Ovary (tissue), 9 donors: ENCODE results near the gene CER1. TPM values are rescaled to one million over a fixed set of nuclear protein-coding genes. Genes with fewer than 3 reads are reported as not detected.

ENCODE experiments used
- DNase-seq, 5 donors: peaks; one replicate each; pipeline ENCODE4 v3.0.0-alpha.2; 2019 to 2020
- H3K27ac ChIP-seq, 2 donors: fragments of 200-600 bp; one replicate each; pipeline versions ENCODE4 v1.5.1 to v1.8.0; 2019 to 2022
- H3K27me3 ChIP-seq: fragments of 200-600 bp; one replicate; pipeline ENCODE4 v1.8.0; 2022
- H3K36me3 ChIP-seq: fragments of 200-600 bp; sonication (generic); one replicate; pipeline ENCODE4 v1.5.1; 2019
- H3K4me1 ChIP-seq: one replicate; pipeline ENCODE4 v1.8.1; 2013; ENCODE audit warnings: mild to moderate bottlenecking, moderate library complexity; ENCODE audit not compliant: insufficient read depth
- H3K4me3 ChIP-seq: fragments of 200-600 bp; sonication (generic); one replicate; pipeline ENCODE4 v1.5.1; 2017
- H3K9me3 ChIP-seq, 2 donors: fragments of 200-600 bp in 1 of 2; sonication (generic) in 1 of 2; one replicate each; pipeline versions ENCODE4 v1.5.1 to v1.8.1; 2013 to 2019; ENCODE audit warnings: mild to moderate bottlenecking in 1 of 2, moderate library complexity in 1 of 2
- EP300 ChIP-seq: sonication (generic); formaldehyde crosslinking; IDR thresholded peaks from one replicate; pipeline ENCODE4 v1.6.1; 2017; ENCODE audit warnings: antibody characterized with exemption
- POLR2A ChIP-seq: fragments of 450-650 bp; IDR thresholded peaks from one replicate; pipeline ENCODE4 v1.6.1; 2017; ENCODE audit warnings: antibody characterized with exemption, mild to moderate bottlenecking, moderate library complexity
- WGBS, 3 donors: extraction: QIAGEN DNeasy Blood & Tissue Kit in 1 of 3; methylation state at CpG; one replicate each; pipeline versions ENCODE4 v1.1.5 to v1.1.7; 2013 to 2017; 5-methylcytosine and 5-hydroxymethylcytosine counted together
- intact Hi-C, 4 donors: fragments of 100-400 bp; cut with DNase I; formaldehyde crosslinking; loops; one replicate each; pipeline versions ENCODE4 v1.11.0 to v1.15.1; 2022 to 2023
- polyA plus RNA-seq, 2 donors: library from polyadenylated mRNA; stranded (reverse); fragments of 200-250 nt in 1 of 2; fragments of 350-450 nt in 1 of 2; fragmentation: Illumina TruSeq in 1 of 2; extraction: RNeasy Lipid Tissue Mini Kit (QIAGEN cat#74804) in 1 of 2; gene quantifications; one replicate each; pipeline ENCODE4 v1.2.3, GENCODE V29; 2013 to 2014
- total RNA-seq, 7 donors: library from RNA; depleted of rRNA in 2 of 7; stranded (reverse); fragments of >200 nt in 2 of 7; fragmentation: NEBNext Ultra II Directional in 3 of 7; extraction: Animal tissue kit (Norgen Biotek cat#: 25700) in 3 of 7; gene quantifications; one replicate each; pipeline versions ENCODE4 v1.1.0 to v1.2.4, GENCODE V29; 2016 to 2023
- TF ChIP-seq, protein P1 (sequence below), 3 donors: fragments of 450-650 bp in 2 of 3; fragments of 200-600 bp in 1 of 3; IDR thresholded peaks; one replicate each; pipeline versions ENCODE4 v1.5.1 to v1.8.0; 2016 to 2022; ENCODE audit warnings: antibody characterized with exemption in 3 of 3, mild to moderate bottlenecking in 1 of 3
- donor health status: DM: no; HTN: no; CAD: no; lungs with moderate emphysema.
- donor health status: DM: no; HTN: no; CAD: no.
- donor health status: Bipolar disorder and iron deficiency.
- donor health status: DM: yes; HTN: yes; CAD: no.
- donor health status: DM: no; HTN: no; CAD: no.
- donor health status: DM: yes; HTN: yes; CAD: no.

The CER1 gene
- total and polyA plus RNA-seq, 9 donors = not detected

DNA sequence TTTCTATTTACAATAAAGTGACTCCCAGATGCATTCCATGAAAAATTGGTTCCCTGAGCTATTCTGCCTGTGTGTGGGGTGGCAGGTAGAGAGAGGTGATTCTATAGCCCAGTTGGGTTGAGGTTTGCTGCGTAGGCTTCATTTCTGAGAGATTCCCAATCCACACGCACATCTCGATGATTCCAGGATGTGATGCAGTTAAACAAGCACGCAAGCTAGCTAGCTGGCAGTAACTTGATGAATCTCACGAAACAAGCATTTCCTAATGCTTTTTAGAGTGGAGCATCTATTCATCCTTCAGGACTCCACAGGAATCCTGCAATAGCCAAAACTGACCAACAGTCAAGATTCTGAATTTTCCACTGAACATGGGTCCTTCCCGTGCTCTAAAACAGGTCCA is 43.8 kb upstream of the CER1 start:
- Histone ChIP-seq H3K27me3 (no peaks in the 10 kb centered on the region), H3K9me3 (no peaks in the 10 kb centered on the region), H3K4me3 (no peak overlapping the region), H3K4me1 (no peaks in the 10 kb centered on the region), H3K36me3 (no peaks in the 10 kb centered on the region), H3K27ac (no peak overlapping the region)
- TF ChIP-seq, protein P1, sequence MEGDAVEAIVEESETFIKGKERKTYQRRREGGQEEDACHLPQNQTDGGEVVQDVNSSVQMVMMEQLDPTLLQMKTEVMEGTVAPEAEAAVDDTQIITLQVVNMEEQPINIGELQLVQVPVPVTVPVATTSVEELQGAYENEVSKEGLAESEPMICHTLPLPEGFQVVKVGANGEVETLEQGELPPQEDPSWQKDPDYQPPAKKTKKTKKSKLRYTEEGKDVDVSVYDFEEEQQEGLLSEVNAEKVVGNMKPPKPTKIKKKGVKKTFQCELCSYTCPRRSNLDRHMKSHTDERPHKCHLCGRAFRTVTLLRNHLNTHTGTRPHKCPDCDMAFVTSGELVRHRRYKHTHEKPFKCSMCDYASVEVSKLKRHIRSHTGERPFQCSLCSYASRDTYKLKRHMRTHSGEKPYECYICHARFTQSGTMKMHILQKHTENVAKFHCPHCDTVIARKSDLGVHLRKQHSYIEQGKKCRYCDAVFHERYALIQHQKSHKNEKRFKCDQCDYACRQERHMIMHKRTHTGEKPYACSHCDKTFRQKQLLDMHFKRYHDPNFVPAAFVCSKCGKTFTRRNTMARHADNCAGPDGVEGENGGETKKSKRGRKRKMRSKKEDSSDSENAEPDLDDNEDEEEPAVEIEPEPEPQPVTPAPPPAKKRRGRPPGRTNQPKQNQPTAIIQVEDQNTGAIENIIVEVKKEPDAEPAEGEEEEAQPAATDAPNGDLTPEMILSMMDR (IDR thresholded peaks at IDR 0.05) = no peak
- TF ChIP-seq POLR2A = no peak
- TF ChIP-seq EP300 = no peak
- 92 to 98% (median 93%) methylated on average over 6 of the region's 6 CpGs for WGBS, 3 donors
- DNase-seq = no peak
- intact Hi-C loops = no loop called here

DNA sequence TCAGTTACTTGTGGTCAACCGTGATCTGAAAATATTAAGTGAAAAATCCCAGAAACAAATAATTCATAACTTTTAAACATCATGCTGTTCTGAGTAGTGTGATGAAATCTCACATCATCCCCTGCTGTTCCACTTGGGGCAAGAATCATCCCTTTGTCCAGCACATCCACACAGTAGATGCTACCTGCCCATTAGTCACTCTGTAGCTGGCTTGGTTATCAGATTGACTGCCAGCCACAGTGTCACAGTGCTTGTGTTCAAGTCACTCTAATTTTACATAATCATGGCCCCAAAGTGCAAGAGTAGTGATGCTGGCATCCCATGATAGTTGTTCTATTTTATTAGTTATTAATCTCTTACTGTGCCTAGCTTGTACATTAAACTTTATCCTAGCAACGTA is 39.1 kb upstream of the CER1 start:
- Histone ChIP-seq H3K27ac (no peak overlapping the region), H3K4me1 (no peaks in the 10 kb centered on the region), H3K27me3 (no peaks in the 10 kb centered on the region), H3K36me3 (no peaks in the 10 kb centered on the region), H3K4me3 (no peak overlapping the region), H3K9me3 (no peaks in the 10 kb centered on the region)
- DNase-seq = no peak
- WGBS, 3 donors = 87 to 92% (median 88%) methylated on average over 2 of the region's 2 CpGs
- intact Hi-C loops = no loop called here
- no peak for TF ChIP-seq POLR2A
- TF ChIP-seq, protein P1 (IDR thresholded peaks at IDR 0.05) = no peak
- no peak for TF ChIP-seq EP300

DNA sequence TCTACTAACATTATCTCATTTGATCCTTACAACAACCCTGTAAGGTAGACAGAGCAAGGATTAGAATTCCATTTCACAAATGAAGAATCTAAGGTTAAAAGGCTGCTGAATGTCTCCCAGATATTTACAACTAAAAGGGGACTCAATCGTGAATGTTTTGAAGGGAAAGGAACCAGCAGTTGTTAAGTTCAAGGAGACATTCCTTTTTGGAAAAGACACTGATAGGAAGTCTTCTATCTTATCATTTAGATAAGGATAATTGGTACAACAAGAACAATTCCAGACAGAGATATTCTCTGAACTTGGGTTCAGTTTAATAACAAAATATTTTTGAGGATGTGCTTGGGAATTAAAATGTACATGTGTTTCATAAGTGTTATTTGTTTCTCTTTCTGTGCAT is 37.5 kb upstream of the CER1 start:
- Histone ChIP-seq H3K27me3 (no peaks in the 10 kb centered on the region), H3K9me3 (no peaks in the 10 kb centered on the region), H3K4me3 (no peak overlapping the region), H3K27ac (no peak overlapping the region), H3K36me3 (no peaks in the 10 kb centered on the region), H3K4me1 (no peaks in the 10 kb centered on the region)
- no peak for DNase-seq
- TF ChIP-seq EP300 (no peak), POLR2A (no peak)
- TF ChIP-seq, protein P1 (IDR thresholded peaks at IDR 0.05) = no peak
- intact Hi-C loops = no loop called here
- 0% methylated on average over 1 of the region's 1 CpG for WGBS, 3 donors

DNA sequence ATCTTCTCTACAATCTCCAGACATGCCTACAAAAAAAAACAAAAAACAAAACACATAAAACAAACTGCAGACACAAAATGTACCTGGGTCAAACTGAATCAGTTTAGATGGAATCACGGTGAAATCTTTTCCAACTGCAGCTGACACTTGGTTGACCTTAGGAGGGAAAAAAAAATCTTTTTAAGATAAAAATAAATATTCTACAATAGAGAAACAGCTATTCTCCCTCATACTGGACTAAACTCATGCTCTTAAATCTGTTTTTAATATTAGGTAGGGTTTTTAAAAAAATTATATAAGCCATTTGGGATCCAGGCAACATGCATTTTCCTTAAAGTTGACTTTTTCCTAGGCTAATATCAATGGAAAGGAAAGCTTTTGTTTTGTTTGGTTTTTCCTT is 33.8 kb upstream of the CER1 start:
- no peak for DNase-seq
- TF ChIP-seq POLR2A (no peak), EP300 (no peak)
- TF ChIP-seq, protein P1 (IDR thresholded peaks at IDR 0.05) = no peak
- 69 to 77% (median 71%) methylated on average over 1 of the region's 1 CpG for WGBS, 3 donors
- Histone ChIP-seq H3K36me3 (no peaks in the 10 kb centered on the region), H3K4me1 (no peaks in the 10 kb centered on the region), H3K27me3 (no peaks in the 10 kb centered on the region), H3K9me3 (no peaks in the 10 kb centered on the region), H3K4me3 (no peak overlapping the region), H3K27ac (no peak overlapping the region)
- intact Hi-C loops = no loop called here

DNA sequence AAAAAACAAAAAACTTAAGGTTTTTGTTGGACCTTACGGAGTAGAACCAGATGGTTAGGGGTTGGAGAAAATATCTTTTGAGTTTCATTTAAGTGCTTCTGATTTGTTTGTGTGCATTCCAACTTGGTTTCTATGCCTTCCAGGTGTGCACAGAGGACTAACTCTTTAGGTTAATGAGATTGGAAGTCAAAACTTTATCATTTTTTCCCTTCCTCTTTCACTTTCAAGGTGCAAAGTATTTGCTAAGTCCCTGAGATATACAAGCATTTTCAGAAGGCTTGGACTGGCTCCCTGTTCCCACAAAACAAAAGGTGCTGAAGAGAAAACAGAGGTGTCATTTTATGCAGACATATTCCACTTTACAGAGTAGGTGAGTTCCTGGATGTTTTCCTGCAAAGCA is 30.3 kb upstream of the CER1 start:
- no peaks in the 10 kb centered on the region for H3K36me3 ChIP-seq
- H3K4me1 ChIP-seq = no peaks in the 10 kb centered on the region
- TF ChIP-seq EP300 (no peak), POLR2A (no peak)
- TF ChIP-seq, protein P1 (IDR thresholded peaks at IDR 0.05) = no peak
- no peak for DNase-seq
- no peaks in the 10 kb centered on the region for H3K9me3 ChIP-seq
- H3K27ac ChIP-seq = no peak overlapping the region
- H3K4me3 ChIP-seq = no peak overlapping the region
- H3K27me3 ChIP-seq = no peaks in the 10 kb centered on the region
- WGBS, 3 donors = 90 to 98% (median 96%) methylated on average over 1 of the region's 1 CpG
- intact Hi-C loops = no loop called here
